ENCODE results near the gene SPACA9.

Gene SPACA9

GRCh38 chr9:132894346-132894745 lies 15.6 kb downstream of the SPACA9 start:
- DNase-seq (ENCODE audit: low spot score) = no peak

- DNase-seq (ENCODE audit: low spot score) = no peak
These were observed 16.5 kb downstream of the SPACA9 start for GRCh38 chr9:132894862-132895835.

- DNase-seq (ENCODE audit: low spot score) = no peak
These were observed 17.6 kb downstream of the SPACA9 start for GRCh38 chr9:132896264-132896663.

GRCh38 chr9:132896906-132897305 lies 18.2 kb downstream of the SPACA9 start:
- peak; percentile 96 for DNase-seq (ENCODE audit: low spot score)

GRCh38 chr9:132898051-132898450 lies 19.4 kb downstream of the SPACA9 start:
- DNase-seq (ENCODE audit: low spot score) = peak; percentile 56

- peak; percentile 85 for DNase-seq (ENCODE audit: low spot score)
These were observed 23.4 kb downstream of the SPACA9 start for GRCh38 chr9:132901858-132902831.

- no peak for DNase-seq (ENCODE audit: low spot score)
These were observed 25.1 kb downstream of the SPACA9 start for GRCh38 chr9:132903574-132904492.

- DNase-seq (ENCODE audit: low spot score) = no peak
These were observed 27.0 kb downstream of the SPACA9 start for GRCh38 chr9:132905726-132906125.

- DNase-seq (ENCODE audit: low spot score) = no peak
These were observed 29.9 kb downstream of the SPACA9 start for GRCh38 chr9:132908635-132909034.

GRCh38 chr9:132909311-132909710 lies 30.6 kb downstream of the SPACA9 start:
- DNase-seq (ENCODE audit: low spot score) = no peak

GRCh38 chr9:132910376-132910775 lies 31.7 kb downstream of the SPACA9 start:
- DNase-seq (ENCODE audit: low spot score) = no peak

GRCh38 chr9:132912131-132912530 lies 33.4 kb downstream of the SPACA9 start:
- no peak for DNase-seq (ENCODE audit: low spot score)

- DNase-seq (ENCODE audit: low spot score) = no peak
These were observed 36.2 kb downstream of the SPACA9 start for GRCh38 chr9:132914924-132915323.

- no peak for DNase-seq (ENCODE audit: low spot score)
These were observed 41.0 kb downstream of the SPACA9 start for GRCh38 chr9:132919614-132920268.

GRCh38 chr9:132923346-132923902 lies 44.7 kb downstream of the SPACA9 start:
- no peak for DNase-seq (ENCODE audit: low spot score)

GRCh38 chr9:132927704-132928103 lies 49.0 kb downstream of the SPACA9 start:
- no peak for DNase-seq (ENCODE audit: low spot score)

- DNase-seq (ENCODE audit: low spot score) = no peak
These were observed 52.6 kb downstream of the SPACA9 start for GRCh38 chr9:132931178-132931735.

GRCh38 chr9:132935026-132935425 lies 56.3 kb downstream of the SPACA9 start:
- DNase-seq (ENCODE audit: low spot score) = no peak

GRCh38 chr9:132937463-132937901 lies 58.8 kb downstream of the SPACA9 start:
- no peak for DNase-seq (ENCODE audit: low spot score)

- DNase-seq (ENCODE audit: low spot score) = no peak
These were observed 60.5 kb downstream of the SPACA9 start for GRCh38 chr9:132939169-132939568.
